Adrenal gland (tissue), 12 donors: ENCODE data around the gene OSM. TPM values are rescaled to one million over a fixed set of nuclear protein-coding genes. Genes with fewer than 3 reads are reported as not detected.

ENCODE experiments used
- DNase-seq, 7 donors: peaks; one replicate each; pipeline ENCODE4 v3.0.0-alpha.2; 2019 to 2020
- H3K27ac ChIP-seq, 5 donors: fragments of 200-600 bp; sonication (generic) in 4 of 5; 1 replicate in 3 of 5; 2 replicates in 2 of 5; pipeline versions ENCODE4 v1.5.1 to v1.8.0; 2016 to 2020; ENCODE audit warnings: mild to moderate bottlenecking in 1 of 5
- H3K27me3 ChIP-seq: fragments of 200-600 bp; 2 replicates; pipeline ENCODE4 v1.8.0; 2021
- H3K36me3 ChIP-seq, 2 donors: fragments of 200-600 bp; replicated peaks in 1 of 2; 1 replicate in 1 of 2; 2 replicates in 1 of 2; pipeline versions ENCODE4 v1.5.1 to v1.8.0; 2018 to 2022
- H3K4me1 ChIP-seq, 2 donors: fragments of 200-600 bp; replicated peaks in 1 of 2; 1 replicate in 1 of 2; 2 replicates in 1 of 2; pipeline versions ENCODE4 v1.5.1 to v1.8.0; 2018 to 2021
- H3K4me3 ChIP-seq, 4 donors: fragments of 200-600 bp; sonication (generic) in 3 of 4; one replicate each; pipeline ENCODE4 v1.5.1; 2016 to 2018
- H3K9me3 ChIP-seq, 3 donors: fragments of 200-600 bp; sonication (generic) in 1 of 3; replicated peaks in 1 of 3; 1 replicate in 2 of 3; 2 replicates in 1 of 3; pipeline versions ENCODE4 v1.5.1 to v1.8.0; 2016 to 2021
- POLR2A ChIP-seq, 2 donors: fragments of 450-650 bp; IDR thresholded peaks; one replicate each; pipeline ENCODE4 v1.6.1; 2017; ENCODE audit warnings: antibody characterized with exemption in 2 of 2, mild to moderate bottlenecking in 2 of 2, moderate library complexity in 1 of 2
- WGBS, 4 donors: extraction: QIAGEN DNeasy Blood & Tissue Kit in 2 of 4; methylation state at CpG; one replicate each; pipeline versions ENCODE4 v1.1.5 to v1.1.7; 2013 to 2017; 5-methylcytosine and 5-hydroxymethylcytosine counted together
- intact Hi-C, 2 donors: fragments of 100-400 bp; cut with DNase I; formaldehyde crosslinking; loops; one replicate each; pipeline versions ENCODE4 v1.14.1 to v1.15.0; 2022 to 2023
- polyA plus RNA-seq, 3 donors: library from polyadenylated mRNA; stranded (reverse); fragments of 200-250 nt in 2 of 3; fragments of 350-450 nt in 1 of 3; fragmentation: Illumina TruSeq in 1 of 3; extraction: RNeasy Lipid Tissue Mini Kit (QIAGEN cat#74804) in 1 of 3; gene quantifications; one replicate each; pipeline ENCODE4 v1.2.3, GENCODE V29; 2013 to 2014
- total RNA-seq, 9 donors: library from RNA; depleted of rRNA in 4 of 9; stranded (reverse); fragments of >200 nt in 4 of 9; fragments of 120-200 nt in 1 of 9; fragmentation: NEBNext Ultra II Directional in 1 of 9; extraction: Animal tissue kit (Norgen Biotek cat#: 25700) in 1 of 9; gene quantifications; one replicate each; pipeline versions ENCODE4 v1.1.0 to v1.2.4, GENCODE V29; 2013 to 2023
- TF ChIP-seq, protein P1 (sequence below), 6 experiments: fragments of 450-650 bp in 4 of 6; fragments of 200-600 bp in 2 of 6; sonication (generic) in 1 of 6; IDR thresholded peaks; 1 replicate in 5 of 6; 2 replicates in 1 of 6; pipeline versions ENCODE4 v1.5.1 to v1.8.0; 2016 to 2021; ENCODE audit warnings: antibody characterized with exemption in 6 of 6, mild to moderate bottlenecking in 2 of 6, moderate library complexity in 1 of 6
- donor health status: healthy with polysubstance abuse.
- donor health status: Bipolar disorder and iron deficiency.
- donor health status: DM: yes; HTN: yes; CAD: no.
- donor health status: DM: no; HTN: no; CAD: no.
- donor health status: DM: no; HTN: no; CAD: no.
- donor health status: DM: yes; HTN: yes; CAD: no.

Gene OSM
- total and polyA plus RNA-seq, 12 donors, result 0.44 to 8.1 (median 1.5) TPM; not detected in 1

DNA sequence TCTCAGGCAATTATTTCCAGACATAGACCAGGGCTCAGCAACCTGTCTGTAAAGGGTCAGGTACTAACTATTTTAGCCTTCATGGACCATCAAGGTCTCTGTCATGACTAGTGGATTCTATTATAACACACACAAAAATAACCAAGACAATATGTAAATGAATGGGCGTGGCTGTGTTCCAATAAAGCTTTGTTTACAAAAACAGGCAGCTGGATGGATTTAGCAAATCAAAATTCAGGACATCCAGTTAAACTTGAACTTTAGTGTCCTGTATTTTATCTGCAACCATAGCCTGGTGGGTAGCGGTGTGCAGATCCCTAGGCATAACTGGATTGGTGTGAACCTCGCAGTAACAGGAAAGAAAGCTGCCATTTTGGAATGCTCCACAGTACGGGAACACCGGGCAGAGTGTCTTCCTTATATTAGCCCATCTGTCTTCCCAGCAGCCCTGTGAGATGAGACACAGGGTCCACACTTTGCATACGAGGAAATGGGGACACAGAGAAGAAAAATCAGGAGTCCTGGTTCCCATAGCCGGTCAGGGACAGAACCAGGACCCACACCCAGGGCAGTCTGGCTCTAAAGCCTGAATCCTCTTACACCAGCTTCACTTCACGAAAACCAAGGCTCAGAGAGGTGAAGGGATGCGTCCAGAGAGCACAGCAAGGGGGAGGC is 35.7 kb downstream of the OSM start:
- no peaks in the 10 kb centered on the region for H3K27me3 ChIP-seq
- intact Hi-C loops, result no loop called here
- H3K9me3 ChIP-seq, result no peaks in the 10 kb centered on the region
- no peaks in the 10 kb centered on the region for H3K36me3 ChIP-seq
- H3K4me1 ChIP-seq, result peaks cover 15% of the 10 kb centered on the region in 2 donors
- H3K27ac ChIP-seq, result no peak overlapping the region
- no peak for DNase-seq
- WGBS, 4 donors, result 88 to 95% (median 90%) methylated on average over 9 of the region's 9 CpGs
- no peak overlapping the region for H3K4me3 ChIP-seq
- TF ChIP-seq, protein P1, sequence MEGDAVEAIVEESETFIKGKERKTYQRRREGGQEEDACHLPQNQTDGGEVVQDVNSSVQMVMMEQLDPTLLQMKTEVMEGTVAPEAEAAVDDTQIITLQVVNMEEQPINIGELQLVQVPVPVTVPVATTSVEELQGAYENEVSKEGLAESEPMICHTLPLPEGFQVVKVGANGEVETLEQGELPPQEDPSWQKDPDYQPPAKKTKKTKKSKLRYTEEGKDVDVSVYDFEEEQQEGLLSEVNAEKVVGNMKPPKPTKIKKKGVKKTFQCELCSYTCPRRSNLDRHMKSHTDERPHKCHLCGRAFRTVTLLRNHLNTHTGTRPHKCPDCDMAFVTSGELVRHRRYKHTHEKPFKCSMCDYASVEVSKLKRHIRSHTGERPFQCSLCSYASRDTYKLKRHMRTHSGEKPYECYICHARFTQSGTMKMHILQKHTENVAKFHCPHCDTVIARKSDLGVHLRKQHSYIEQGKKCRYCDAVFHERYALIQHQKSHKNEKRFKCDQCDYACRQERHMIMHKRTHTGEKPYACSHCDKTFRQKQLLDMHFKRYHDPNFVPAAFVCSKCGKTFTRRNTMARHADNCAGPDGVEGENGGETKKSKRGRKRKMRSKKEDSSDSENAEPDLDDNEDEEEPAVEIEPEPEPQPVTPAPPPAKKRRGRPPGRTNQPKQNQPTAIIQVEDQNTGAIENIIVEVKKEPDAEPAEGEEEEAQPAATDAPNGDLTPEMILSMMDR (IDR thresholded peaks at IDR 0.05), result no peak
- no peak for TF ChIP-seq POLR2A (IDR thresholded peaks at IDR 0.05)

DNA sequence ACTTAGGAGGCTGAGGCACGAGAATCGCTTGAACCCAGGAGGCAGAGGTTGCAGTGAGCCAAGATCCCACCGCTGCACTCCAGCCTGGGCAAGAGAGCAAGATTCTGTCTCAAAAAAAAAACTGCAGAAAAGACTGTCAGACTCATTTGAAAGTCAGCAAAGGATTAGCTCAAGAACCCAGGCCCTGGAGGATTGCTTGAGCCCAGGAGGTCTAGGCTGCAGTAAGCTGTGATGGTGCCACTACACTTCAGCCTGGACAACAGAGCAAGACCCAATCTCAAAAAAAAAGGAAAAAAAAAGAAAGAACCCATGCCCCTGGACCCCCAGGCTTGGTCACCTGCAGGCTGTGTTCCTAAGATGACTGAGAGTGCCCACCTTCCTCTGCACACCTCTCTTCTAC is 36.3 kb downstream of the OSM start:
- Histone ChIP-seq H3K9me3 (no peaks in the 10 kb centered on the region), H3K4me1 (peaks cover 9% of the 10 kb centered on the region in 2 donors), H3K27ac (no peak overlapping the region), H3K27me3 (no peaks in the 10 kb centered on the region), H3K36me3 (no peaks in the 10 kb centered on the region), H3K4me3 (no peak overlapping the region)
- TF ChIP-seq, protein P1 (IDR thresholded peaks at IDR 0.05), result no peak
- no peak for TF ChIP-seq POLR2A (IDR thresholded peaks at IDR 0.05)
- DNase-seq, result no peak
- intact Hi-C loops, result no loop called here
- WGBS, 4 donors, result 84 to 97% (median 91%) methylated on average over 3 of the region's 3 CpGs

DNA sequence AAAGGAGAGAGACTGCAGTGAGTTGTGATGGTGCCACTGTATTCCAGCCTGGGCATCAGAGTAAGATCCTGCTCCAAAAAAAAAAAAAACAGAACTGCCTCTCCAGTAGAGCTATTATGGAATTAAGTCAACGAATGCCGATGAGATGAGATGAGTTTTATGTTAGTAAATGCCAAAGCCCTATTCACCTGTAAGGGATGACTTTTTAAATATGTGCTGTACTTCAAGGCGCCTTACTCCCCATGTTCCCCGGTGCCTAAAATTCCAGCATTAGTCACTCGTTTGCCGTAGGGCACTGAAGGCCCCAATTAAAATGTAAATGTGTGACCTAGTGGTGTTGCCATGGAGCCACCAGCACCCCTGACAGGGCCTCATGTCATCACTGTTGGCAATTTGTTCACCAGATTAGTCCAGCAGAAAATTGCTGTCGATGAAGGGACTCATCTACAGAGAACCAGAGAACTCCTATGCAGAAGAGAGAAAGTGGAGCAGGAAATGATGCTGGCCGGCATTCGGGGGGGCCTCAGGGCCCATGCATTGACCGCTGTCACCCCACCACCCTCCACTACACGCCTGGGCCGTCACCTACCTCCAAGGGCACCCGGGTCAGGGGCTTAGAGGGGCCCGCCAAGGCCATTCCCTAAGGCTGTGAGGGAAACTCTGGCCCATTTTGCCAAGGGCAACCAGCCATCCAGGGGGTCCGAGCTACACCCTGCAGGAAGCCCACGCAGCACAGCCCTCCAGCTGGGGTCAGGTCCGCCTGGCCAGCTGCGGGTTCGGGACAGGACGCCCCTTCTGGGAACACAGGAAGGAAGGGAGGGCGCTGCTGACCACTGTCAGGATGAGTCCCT is 37.9 kb downstream of the OSM start:
- WGBS, 4 donors, result 67 to 80% (median 74%) methylated on average over 10 to 21 of the region's 21 CpGs
- H3K36me3 ChIP-seq, result no peaks in the 10 kb centered on the region

More for the DNA sequence above, 37.9 kb downstream of the OSM start:
- intact Hi-C loops, result no loop called here
- Histone ChIP-seq H3K4me1 (no peaks in the 10 kb centered on the region), H3K9me3 (no peaks in the 10 kb centered on the region), H3K4me3 (no peak overlapping the region), H3K27me3 (no peaks in the 10 kb centered on the region), H3K27ac (no peak overlapping the region)
- no peak for DNase-seq
- TF ChIP-seq POLR2A (IDR thresholded peaks at IDR 0.05), result no peak
- TF ChIP-seq, protein P1 (IDR thresholded peaks at IDR 0.05), result no peak
